Trophoblast cell (in vitro differentiated cells and primary cell): ENCODE data around the gene ACACA.

ENCODE experiments used
- DNase-seq, 2 donors: peaks; one replicate each; pipeline ENCODE4 v3.0.0-alpha.2; 2016
- H2AFZ ChIP-seq: 2 replicates; pipeline ENCODE4 v1.6.1; 2013; ENCODE audit warnings: low read length, moderate library complexity, mild to moderate bottlenecking; ENCODE audit not compliant: insufficient read depth, poor library complexity
- H2AK5ac ChIP-seq: 2 replicates; pipeline ENCODE4 v1.6.1; 2013; ENCODE audit warnings: mild to moderate bottlenecking, low read length
- H2BK120ac ChIP-seq: 2 replicates; pipeline ENCODE4 v1.6.1; 2013; ENCODE audit warnings: low read length, mild to moderate bottlenecking, moderate library complexity; ENCODE audit not compliant: insufficient read depth, poor library complexity
- H2BK12ac ChIP-seq: 2 replicates; pipeline ENCODE4 v1.6.1; 2013; ENCODE audit warnings: mild to moderate bottlenecking, low read length, moderate library complexity
- H2BK5ac ChIP-seq: 2 replicates; pipeline ENCODE4 v1.6.1; 2013; ENCODE audit warnings: low read length, low read depth, moderate library complexity, mild to moderate bottlenecking; ENCODE audit not compliant: poor library complexity
- H3K14ac ChIP-seq: 2 replicates; pipeline ENCODE4 v1.6.1; 2013; ENCODE audit warnings: mild to moderate bottlenecking, low read length
- H3K18ac ChIP-seq: 2 replicates; pipeline ENCODE4 v1.6.1; 2013; ENCODE audit warnings: mild to moderate bottlenecking, low read length
- H3K23ac ChIP-seq: 2 replicates; pipeline ENCODE4 v1.6.1; 2013; ENCODE audit warnings: low read length
- H3K27ac ChIP-seq: 2 replicates; pipeline ENCODE4 v1.5.1; 2013; ENCODE audit warnings: low read depth, mild to moderate bottlenecking, inconsistent platforms, low read length, moderate library complexity
- H3K27me3 ChIP-seq: 2 replicates; pipeline ENCODE4 v1.6.1; 2013; ENCODE audit warnings: inconsistent platforms, mild to moderate bottlenecking, low read length, moderate library complexity; ENCODE audit not compliant: insufficient read depth
- H3K36me3 ChIP-seq, 2 experiments: 1 replicate in 1 of 2; 2 replicates in 1 of 2; pipeline ENCODE4 v1.6.1; 2013; ENCODE audit warnings: low read length in 2 of 2, mild to moderate bottlenecking in 2 of 2, moderate library complexity in 1 of 2; ENCODE audit not compliant: insufficient read depth in 2 of 2, control insufficient read depth in 1 of 2
- H3K4ac ChIP-seq: 2 replicates; pipeline ENCODE4 v1.6.1; 2013; ENCODE audit warnings: low read depth, mild to moderate bottlenecking, low read length, moderate library complexity
- H3K4me1 ChIP-seq, 2 experiments: 1 replicate in 1 of 2; 2 replicates in 1 of 2; pipeline ENCODE4 v1.6.1; 2013; ENCODE audit warnings: low read length in 2 of 2, mild to moderate bottlenecking in 2 of 2, moderate library complexity in 1 of 2; ENCODE audit not compliant: insufficient read depth in 2 of 2, control insufficient read depth in 1 of 2
- H3K4me2 ChIP-seq: 2 replicates; pipeline ENCODE4 v1.6.1; 2013; ENCODE audit warnings: inconsistent platforms, mild to moderate bottlenecking, low read length, moderate library complexity
- H3K4me3 ChIP-seq: 2 replicates; pipeline ENCODE4 v1.5.1; 2013; ENCODE audit warnings: mild to moderate bottlenecking, low read depth, low read length, inconsistent platforms
- H3K79me1 ChIP-seq: one replicate; pipeline ENCODE4 v1.6.1; 2013; ENCODE audit warnings: low read length
- H3K79me2 ChIP-seq: 2 replicates; pipeline ENCODE4 v1.6.1; 2013; ENCODE audit warnings: low read length, mild to moderate bottlenecking; ENCODE audit not compliant: control insufficient read depth, insufficient read depth, poor library complexity
- H3K9ac ChIP-seq: 2 replicates; pipeline ENCODE4 v1.6.1; 2013; ENCODE audit warnings: mild to moderate bottlenecking, low read length
- H3K9me3 ChIP-seq: 2 replicates; pipeline ENCODE4 v1.6.1; 2013; ENCODE audit warnings: low read depth, mild to moderate bottlenecking, control low read depth, inconsistent platforms, low read length; ENCODE audit not compliant: insufficient read depth
- H4K12ac ChIP-seq: 2 replicates; pipeline ENCODE4 v1.6.1; 2013; ENCODE audit warnings: low read depth, mild to moderate bottlenecking, low read length, moderate library complexity
- H4K8ac ChIP-seq: 2 replicates; pipeline ENCODE4 v1.6.1; 2013; ENCODE audit warnings: low read depth, mild to moderate bottlenecking, low read length, moderate library complexity
- H4K91ac ChIP-seq: one replicate; pipeline ENCODE4 v1.6.1; 2013; ENCODE audit warnings: low read depth, mild to moderate bottlenecking, low read length, moderate library complexity
- whole genome bisulfite sequencing: extraction: QIAGEN DNeasy Blood & Tissue Kit; methylation state at CpG from one replicate; pipeline ENCODE4 v1.1.7; 2013; ENCODE audit warnings: missing lambda C conversion rate; ENCODE audit not compliant: insufficient read length, insufficient coverage; ENCODE audit errors: extremely low coverage; 5-methylcytosine and 5-hydroxymethylcytosine counted together

The ACACA gene

GRCh38 chr17:37305406-37305905 lies 101.2 kb downstream of the ACACA start:
- no peak overlapping the region for H2AK5ac ChIP-seq
- no peak for DNase-seq
- no peak overlapping the region for H2AFZ ChIP-seq
- H4K8ac ChIP-seq = no peak overlapping the region
- no peak overlapping the region for H3K4me3 ChIP-seq
- no CpG with 5 or more reads among the region's 2 CpGs for WGBS
- no peak overlapping the region for H3K4me2 ChIP-seq
- no peaks in the 10 kb centered on the region for H3K4me1 ChIP-seq
- no peak overlapping the region for H4K12ac ChIP-seq
- no peak overlapping the region for H3K9ac ChIP-seq
- H3K9me3 ChIP-seq = no peaks in the 10 kb centered on the region
- H2BK120ac ChIP-seq = no peak overlapping the region
- no peak overlapping the region for H3K18ac ChIP-seq
- no peak overlapping the region for H3K4ac ChIP-seq
- no peaks in the 10 kb centered on the region for H3K79me2 ChIP-seq
- no peak overlapping the region for H4K91ac ChIP-seq
- no peak overlapping the region for H2BK12ac ChIP-seq
- peaks cover 2 to 4% of the 10 kb centered on the region in 2 experiments for H3K36me3 ChIP-seq
- H3K14ac ChIP-seq = no peak overlapping the region
- no peaks in the 10 kb centered on the region for H3K79me1 ChIP-seq
- no peaks in the 10 kb centered on the region for H3K27me3 ChIP-seq
- no peak overlapping the region for H3K27ac ChIP-seq
- no peak overlapping the region for H3K23ac ChIP-seq
- H2BK5ac ChIP-seq = no peak overlapping the region

- Histone ChIP-seq H3K4ac (no peak overlapping the region), H4K12ac (no peak overlapping the region), H3K9me3 (no peaks in the 10 kb centered on the region), H4K8ac (no peak overlapping the region), H3K79me1 (no peaks in the 10 kb centered on the region), H3K9ac (no peak overlapping the region), H3K18ac (no peak overlapping the region), H3K4me3 (no peak overlapping the region), H2AFZ (no peak overlapping the region), H2BK12ac (no peak overlapping the region), H3K4me1 (peaks cover 0 to 2% of the 10 kb centered on the region in 2 experiments), H4K91ac (no peak overlapping the region), H2AK5ac (no peak overlapping the region), H3K23ac (no peak overlapping the region), H3K4me2 (no peak overlapping the region), H3K27ac (no peak overlapping the region), H3K36me3 (peaks cover 0 to 2% of the 10 kb centered on the region in 2 experiments), H2BK5ac (no peak overlapping the region), H3K14ac (no peak overlapping the region), H3K79me2 (no peaks in the 10 kb centered on the region), H3K27me3 (no peaks in the 10 kb centered on the region), H2BK120ac (no peak overlapping the region)
- no peak for DNase-seq
- no CpG with 5 or more reads among the region's 4 CpGs for WGBS
These were observed 105.3 kb downstream of the ACACA start for GRCh38 chr17:37301288-37301687.

GRCh38 chr17:37300683-37301082 lies 106.0 kb downstream of the ACACA start:
- H3K4ac ChIP-seq = no peak overlapping the region
- no peak overlapping the region for H3K18ac ChIP-seq
- H3K4me3 ChIP-seq = no peak overlapping the region
- no peak overlapping the region for H3K14ac ChIP-seq
- H2BK5ac ChIP-seq = no peak overlapping the region
- H3K9ac ChIP-seq = no peak overlapping the region
- H4K91ac ChIP-seq = no peak overlapping the region
- no peak overlapping the region for H2BK120ac ChIP-seq
- no peak overlapping the region for H3K4me2 ChIP-seq
- DNase-seq = no peak
- H3K23ac ChIP-seq = no peak overlapping the region
- no peaks in the 10 kb centered on the region for H3K27me3 ChIP-seq
- peaks cover 0 to 2% of the 10 kb centered on the region in 2 experiments for H3K4me1 ChIP-seq
- H3K36me3 ChIP-seq = peaks cover 0 to 2% of the 10 kb centered on the region in 2 experiments
- H4K8ac ChIP-seq = no peak overlapping the region
- no peak overlapping the region for H2AFZ ChIP-seq
- no peaks in the 10 kb centered on the region for H3K9me3 ChIP-seq
- no peak overlapping the region for H3K27ac ChIP-seq
- no peak overlapping the region for H2AK5ac ChIP-seq
- H3K79me1 ChIP-seq = no peaks in the 10 kb centered on the region
- no peak overlapping the region for H2BK12ac ChIP-seq
- H3K79me2 ChIP-seq = no peaks in the 10 kb centered on the region
- WGBS = no CpG with 5 or more reads among the region's 2 CpGs
- no peak overlapping the region for H4K12ac ChIP-seq

DNA sequence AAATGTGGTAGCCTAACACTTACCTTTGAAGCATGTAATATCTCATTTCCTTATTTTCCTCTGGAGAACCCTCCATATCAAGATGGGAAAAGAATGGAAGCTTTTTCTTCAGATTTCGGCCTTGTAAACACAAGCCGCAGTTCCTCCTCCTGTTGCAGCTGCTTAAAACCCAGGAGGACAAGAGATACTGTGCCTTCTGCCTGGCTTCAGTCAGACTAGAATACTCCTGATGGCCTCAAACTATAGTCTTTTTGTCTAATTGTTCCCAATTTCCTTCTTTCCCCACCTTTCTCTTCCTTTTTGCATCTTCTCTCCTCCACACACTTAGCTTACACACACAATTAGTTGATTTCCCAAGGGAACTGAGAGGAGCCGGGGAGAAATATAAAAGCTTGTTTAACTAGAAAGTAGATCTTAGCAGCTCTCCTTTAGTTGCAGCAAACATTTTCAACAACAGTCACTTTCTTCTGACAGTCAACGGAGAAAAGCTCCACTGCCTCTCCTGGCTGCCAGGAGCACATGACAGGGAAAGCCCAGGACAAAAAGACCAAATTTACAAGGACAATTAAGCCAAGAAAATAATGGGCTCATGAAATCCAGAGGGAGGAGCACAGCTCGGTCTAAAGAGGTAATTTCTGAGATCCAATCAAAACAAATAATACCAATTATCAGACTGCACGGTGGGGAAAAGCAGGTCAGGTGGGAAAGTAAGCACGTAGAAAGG lies 107.2 kb downstream of the ACACA start:
- H3K23ac ChIP-seq = no peak overlapping the region
- H3K79me2 ChIP-seq = no peaks in the 10 kb centered on the region
- H3K79me1 ChIP-seq = no peaks in the 10 kb centered on the region
- H3K27me3 ChIP-seq = no peaks in the 10 kb centered on the region
- no peak overlapping the region for H3K9ac ChIP-seq
- no peak overlapping the region for H2BK12ac ChIP-seq
- no peak overlapping the region for H3K4me3 ChIP-seq
- H3K4me1 ChIP-seq = peaks cover 0 to 2% of the 10 kb centered on the region in 2 experiments
- H4K8ac ChIP-seq = no peak overlapping the region
- no peak for DNase-seq
- H3K4me2 ChIP-seq = no peak overlapping the region
- no peak overlapping the region for H3K27ac ChIP-seq
- no peak overlapping the region for H2BK5ac ChIP-seq
- H2BK120ac ChIP-seq = no peak overlapping the region
- no peaks in the 10 kb centered on the region for H3K9me3 ChIP-seq
- H3K36me3 ChIP-seq = peaks cover 0 to 2% of the 10 kb centered on the region in 2 experiments
- no peak overlapping the region for H2AFZ ChIP-seq
- H3K14ac ChIP-seq = no peak overlapping the region
- H4K12ac ChIP-seq = no peak overlapping the region
- no peak overlapping the region for H4K91ac ChIP-seq
- H2AK5ac ChIP-seq = no peak overlapping the region
- WGBS = no CpG with 5 or more reads among the region's 7 CpGs
- no peak overlapping the region for H3K18ac ChIP-seq
- no peak overlapping the region for H3K4ac ChIP-seq
